ENCODE results near the gene CEP70.

- no peak for TF ChIP-seq POLR2A (IDR thresholded peaks at IDR 0.05)
- TF ChIP-seq CTCF (IDR thresholded peaks at IDR 0.05): no peak
Measured at GRCh38 chr3:138542977-138543376, 51.1 kb downstream of the CEP70 start.
